H1 (cell line): ENCODE measurements around the gene PATE4. TPM values are rescaled to one million over a fixed set of nuclear protein-coding genes. Genes with fewer than 3 reads are reported as not detected.

Experiments
- CTCF ChIA-PET: fragments of 300-600 bp; sonication (Branson Sonifier 250); formaldehyde crosslinking; loops from one replicate; lab custom pipeline; 2021; ENCODE audit not compliant: partially characterized antibody; lab: Charles Lee
- POLR2A ChIA-PET: fragments of 300-600 bp; sonication (Branson Sonifier 250); formaldehyde crosslinking; loops from one replicate; lab custom pipeline; 2021; ENCODE audit warnings: inconsistent platforms; ENCODE audit not compliant: partially characterized antibody; lab: Charles Lee
- DNase-seq, 2 experiments: peaks; one replicate each; pipeline versions ENCODE4 v3.0.0 to v3.0.0-alpha.2; 2010 to 2022; ENCODE audit warnings: low spot score in 2 of 2, low read depth in 1 of 2, mixed read lengths in 1 of 2
- FAIRE-seq: peaks from 2 replicates; lab custom pipeline; 2011; peaks lifted over from hg19 to GRCh38; lab: Jason Lieb, UNC
- H2AFZ ChIP-seq: 2 replicates; pipeline ENCODE4 v1.8.1; 2012; ENCODE audit warnings: low read length, inconsistent platforms
- H2AK5ac ChIP-seq: 2 replicates; pipeline ENCODE4 v1.6.1; 2013; ENCODE audit warnings: low read depth, low read length
- H2BK120ac ChIP-seq: replicated peaks from 2 replicates; pipeline ENCODE3; 2013; ENCODE audit warnings: low read depth, low read length, inconsistent platforms
- H2BK12ac ChIP-seq: 2 replicates; pipeline ENCODE4 v1.6.1; 2013; ENCODE audit warnings: low read depth, low read length
- H2BK15ac ChIP-seq: 2 replicates; pipeline ENCODE4 v1.6.1; 2013; ENCODE audit warnings: low read length
- H2BK20ac ChIP-seq: 2 replicates; pipeline ENCODE4 v1.6.1; 2013; ENCODE audit warnings: low read length
- H2BK5ac ChIP-seq: 2 replicates; pipeline ENCODE4 v1.6.1; 2013; ENCODE audit warnings: low read depth, low read length
- H3K14ac ChIP-seq: 2 replicates; pipeline ENCODE4 v1.6.1; 2013; ENCODE audit warnings: inconsistent platforms; ENCODE audit not compliant: insufficient read length
- H3K18ac ChIP-seq: 2 replicates; pipeline ENCODE4 v1.6.1; 2013; ENCODE audit warnings: low read length; ENCODE audit errors: extremely low read depth
- H3K23ac ChIP-seq: 2 replicates; pipeline ENCODE4 v1.6.1; 2013; ENCODE audit warnings: inconsistent platforms; ENCODE audit not compliant: insufficient read length
- H3K23me2 ChIP-seq: 2 replicates; pipeline ENCODE4 v1.6.1; 2013; ENCODE audit warnings: low read depth, low read length
- H3K27ac ChIP-seq: 2 replicates; pipeline ENCODE4 v1.6.1; 2011; ENCODE audit warnings: low read depth, low read length, inconsistent platforms
- H3K27me3 ChIP-seq, 4 experiments: replicated peaks in 1 of 4; 1 replicate in 1 of 4; 2 replicates in 3 of 4; pipeline versions ENCODE4 v1.6.1 to v1.8.1; 2011 to 2013; ENCODE audit warnings: low read length in 3 of 4, mild to moderate bottlenecking in 3 of 4, inconsistent platforms in 2 of 4, mixed read lengths in 2 of 4, moderate library complexity in 1 of 4; ENCODE audit not compliant: control insufficient read depth in 3 of 4, insufficient read depth in 3 of 4; ENCODE audit errors: extremely low read depth in 1 of 4
- H3K36me3 ChIP-seq, 4 experiments: 2 replicates each; pipeline versions ENCODE4 v1.6.1 to v1.8.1; 2011 to 2013; ENCODE audit warnings: mild to moderate bottlenecking in 4 of 4, low read length in 3 of 4, moderate library complexity in 2 of 4, control low read depth in 1 of 4, inconsistent platforms in 1 of 4; ENCODE audit not compliant: insufficient read depth in 4 of 4, control insufficient read depth in 2 of 4
- H3K4ac ChIP-seq: replicated peaks from 2 replicates; pipeline ENCODE3; 2013; ENCODE audit warnings: low read length, low read depth, mixed read lengths, inconsistent platforms; ENCODE audit not compliant: insufficient read length
- H3K4me1 ChIP-seq, 4 experiments: replicated peaks in 1 of 4; 1 replicate in 1 of 4; 2 replicates in 3 of 4; pipeline versions ENCODE4 v1.6.1 to v1.8.1; 2011 to 2013; ENCODE audit warnings: low read length in 3 of 4, inconsistent platforms in 2 of 4, mixed read lengths in 1 of 4; ENCODE audit not compliant: insufficient read depth in 4 of 4, control insufficient read depth in 3 of 4
- H3K4me2 ChIP-seq, 2 experiments: 2 replicates each; pipeline versions ENCODE4 v1.6.1 to v1.8.1; 2011 to 2013; ENCODE audit warnings: low read depth in 2 of 2, low read length in 2 of 2, control low read depth in 1 of 2, inconsistent platforms in 1 of 2, mild to moderate bottlenecking in 1 of 2; ENCODE audit not compliant: insufficient read depth in 1 of 2
- H3K4me3 ChIP-seq, 4 experiments: fragments of 200-600, 300-600 bp in 1 of 4; sonication (generic), shearing (Covaris generic), sonication (Bioruptor Twin) in 1 of 4; 2 replicates each; pipeline versions ENCODE4 v1.5.1 to v1.8.1; 2011 to 2016; ENCODE audit warnings: low read length in 4 of 4, low read depth in 3 of 4, control low read depth in 2 of 4, inconsistent platforms in 2 of 4, mild to moderate bottlenecking in 2 of 4, mixed read lengths in 1 of 4, moderate library complexity in 1 of 4; ENCODE audit not compliant: insufficient read depth in 2 of 4; ENCODE audit errors: extremely low read depth in 1 of 4
- H3K56ac ChIP-seq: replicated peaks from 2 replicates; pipeline ENCODE3; 2013; ENCODE audit warnings: low read depth, mild to moderate bottlenecking, mixed read lengths, low read length, inconsistent platforms; ENCODE audit not compliant: insufficient read length
- H3K79me1 ChIP-seq: 2 replicates; pipeline ENCODE4 v1.6.1; 2013; ENCODE audit warnings: low read depth, low read length, control low read depth
- H3K79me2 ChIP-seq, 2 experiments: 2 replicates each; pipeline versions ENCODE4 v1.6.1 to v1.8.1; 2012 to 2013; ENCODE audit warnings: low read length in 2 of 2, mild to moderate bottlenecking in 2 of 2, inconsistent platforms in 1 of 2; ENCODE audit not compliant: insufficient read depth in 2 of 2, control insufficient read depth in 1 of 2
- H3K9ac ChIP-seq, 4 experiments: replicated peaks in 1 of 4; 1 replicate in 1 of 4; 2 replicates in 3 of 4; pipeline versions ENCODE4 v1.6.1 to v1.8.1; 2011 to 2013; ENCODE audit warnings: low read depth in 3 of 4, low read length in 3 of 4, control low read depth in 2 of 4, mild to moderate bottlenecking in 2 of 4, moderate library complexity in 2 of 4, inconsistent platforms in 1 of 4; ENCODE audit errors: extremely low read depth in 1 of 4
- H3K9me3 ChIP-seq, 2 experiments: 2 replicates each; pipeline versions ENCODE4 v1.6.1 to v1.8.1; 2012 to 2013; ENCODE audit warnings: mild to moderate bottlenecking in 2 of 2, moderate library complexity in 2 of 2, control low read depth in 1 of 2, inconsistent platforms in 1 of 2, low read depth in 1 of 2, low read length in 1 of 2, mixed read lengths in 1 of 2; ENCODE audit not compliant: insufficient read depth in 2 of 2
- H4K20me1 ChIP-seq, 2 experiments: replicated peaks in 1 of 2; 2 replicates each; pipeline versions ENCODE3 to v1.8.1; 2011 to 2013; ENCODE audit warnings: inconsistent platforms in 2 of 2, low read length in 2 of 2, mild to moderate bottlenecking in 1 of 2; ENCODE audit not compliant: insufficient read depth in 2 of 2, control insufficient read depth in 1 of 2
- H4K5ac ChIP-seq: 2 replicates; pipeline ENCODE4 v1.6.1; 2013; ENCODE audit warnings: low read length, low read depth, mixed read lengths, inconsistent platforms; ENCODE audit not compliant: insufficient read length
- H4K8ac ChIP-seq: 2 replicates; pipeline ENCODE4 v1.8.0; 2013; ENCODE audit warnings: mild to moderate bottlenecking, moderate library complexity, low read length, inconsistent platforms; ENCODE audit not compliant: insufficient read depth; ENCODE audit errors: extremely low read depth
- H4K91ac ChIP-seq: replicated peaks from 2 replicates; pipeline ENCODE3; 2013; ENCODE audit warnings: low read length, mixed read lengths, inconsistent platforms; ENCODE audit not compliant: insufficient read length
- BCL11A ChIP-seq, 2 experiments: IDR thresholded peaks; one replicate each; pipeline ENCODE4 v1.6.1; 2011; ENCODE audit warnings: low read depth in 2 of 2, low read length in 2 of 2, mild to moderate bottlenecking in 2 of 2
- EP300 ChIP-seq, 2 experiments: IDR thresholded peaks; 1 replicate in 1 of 2; 2 replicates in 1 of 2; pipeline ENCODE4 v1.6.1; 2011 to 2012; ENCODE audit warnings: low read depth in 2 of 2, low read length in 2 of 2, mild to moderate bottlenecking in 2 of 2, borderline replicate concordance in 1 of 2, inconsistent platforms in 1 of 2, moderate library complexity in 1 of 2
- HDAC6 ChIP-seq: IDR thresholded peaks from one replicate; pipeline ENCODE4 v1.7.1; 2012; ENCODE audit warnings: low read depth, mild to moderate bottlenecking, inconsistent platforms, low read length, moderate library complexity
- KDM5A ChIP-seq: fragments of 200-600 bp; IDR thresholded peaks from 2 replicates; pipeline ENCODE4 v1.7.1; 2012; ENCODE audit warnings: mild to moderate bottlenecking, low read length, inconsistent platforms, mixed read lengths
- MAFK ChIP-seq: IDR thresholded peaks from 2 replicates; pipeline ENCODE4 v1.6.1; 2012; ENCODE audit warnings: low read depth, mild to moderate bottlenecking, improper control_type of control experiment, low read length
- SIN3A ChIP-seq, 2 experiments: IDR thresholded peaks in 1 of 2; conservative IDR thresholded peaks in 1 of 2; 2 replicates each; pipeline ENCODE4 v1.6.1; 2011 to 2012; ENCODE audit warnings: low read length in 2 of 2, improper control_type of control experiment in 1 of 2, low read depth in 1 of 2, mild to moderate bottlenecking in 1 of 2
- TEAD4 ChIP-seq: IDR thresholded peaks from 2 replicates; pipeline ENCODE4 v1.6.1; 2012; ENCODE audit warnings: low read depth, low read length, inconsistent platforms, mixed read lengths
- polyA plus RNA-seq, 7 experiments: library from polyadenylated mRNA; depleted of rRNA in 3 of 7; stranded (reverse) in 5 of 7; unstranded in 2 of 7; fragments of >200 nt in 5 of 7; fragments of 200-250 nt in 2 of 7; gene quantifications; 1 replicate in 5 of 7; 2 replicates in 1 of 7; 4 replicates in 1 of 7; pipeline versions ENCODE4 v1.2.1 to v1.2.3, GENCODE V29; 2011 to 2013; ENCODE audit warnings: missing spikeins in 2 of 7, mixed read lengths in 2 of 7
- total RNA-seq: library from RNA; stranded (reverse); fragmentation: NEBNext Ultra II Directional; extraction: Animal tissue kit (Norgen Biotek cat#: 25700); gene quantifications from 2 replicates; pipeline ENCODE4 v1.2.1, GENCODE V29; 2021
- TF ChIP-seq, protein P1 (sequence below): IDR thresholded peaks from 2 replicates; pipeline ENCODE4 v1.6.1; 2011; ENCODE audit warnings: low read length, improper control_type of control experiment

The PATE4 gene
- total and polyA plus RNA-seq, 2 of the 8 experiments (the other 6 are each of a cell fraction or from before 2014, with no cell fraction given): not detected

- no peak overlapping the region for H3K56ac ChIP-seq
- H4K8ac ChIP-seq: no peak overlapping the region
- 0 out of 2 replicates have a peak, but pooled peaks cover 2% of the 10 kb centered on the region for H3K23me2 ChIP-seq
- H2BK15ac ChIP-seq: no peak overlapping the region
- H2AFZ ChIP-seq: no peak overlapping the region
- no peak overlapping the region for H3K27ac ChIP-seq
- ChIA-PET POLR2A (no interaction called here), CTCF (interaction anchor here (0.8 to 1.5 kb wide), 5 partner anchors 24 to 1109 kb away, joined by 3 read pairs; no protein-coding TSS in a partner anchor)
- DNase-seq (no peak), FAIRE-seq (no peak)
- H3K79me2 ChIP-seq: no peaks in the 10 kb centered on the region
- no peak overlapping the region for H3K9ac ChIP-seq
- no peak overlapping the region for H3K14ac ChIP-seq
- H3K4ac ChIP-seq: no peak overlapping the region
- TF ChIP-seq, protein P1, sequence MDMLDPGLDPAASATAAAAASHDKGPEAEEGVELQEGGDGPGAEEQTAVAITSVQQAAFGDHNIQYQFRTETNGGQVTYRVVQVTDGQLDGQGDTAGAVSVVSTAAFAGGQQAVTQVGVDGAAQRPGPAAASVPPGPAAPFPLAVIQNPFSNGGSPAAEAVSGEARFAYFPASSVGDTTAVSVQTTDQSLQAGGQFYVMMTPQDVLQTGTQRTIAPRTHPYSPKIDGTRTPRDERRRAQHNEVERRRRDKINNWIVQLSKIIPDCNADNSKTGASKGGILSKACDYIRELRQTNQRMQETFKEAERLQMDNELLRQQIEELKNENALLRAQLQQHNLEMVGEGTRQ: no peak
- TF ChIP-seq SIN3A (conservative IDR thresholded peaks at IDR 0.05 in 1 of 2, IDR thresholded peaks at IDR 0.05 in 1 of 2; ENCODE audit: low read depth in 1 of 2, low read length in 2 of 2) (no peak), KDM5A (no peak), EP300 (IDR thresholded peaks at IDR 0.05; ENCODE audit: borderline replicate concordance in 1 of 2, low read depth in 2 of 2, low read length in 2 of 2) (no peak), MAFK (no peak), TEAD4 (no peak), BCL11A (IDR thresholded peaks at IDR 0.05; ENCODE audit: low read depth in 2 of 2, low read length in 2 of 2) (no peak), HDAC6 (no peak)
- no peak overlapping the region for H2AK5ac ChIP-seq
- no peak overlapping the region for H2BK5ac ChIP-seq
- no peaks in the 10 kb centered on the region; a peak in 1 of 7 replicates for H3K4me1 ChIP-seq
- H4K20me1 ChIP-seq: no peaks in the 10 kb centered on the region
- H3K36me3 ChIP-seq: no peaks in the 10 kb centered on the region
- no peaks in the 10 kb centered on the region for H3K79me1 ChIP-seq
- no peak overlapping the region for H3K18ac ChIP-seq
- no peak overlapping the region for H4K5ac ChIP-seq
- H3K4me2 ChIP-seq: no peak overlapping the region
- no peak overlapping the region for H2BK120ac ChIP-seq
- H3K9me3 ChIP-seq: peaks cover 0 to under 1% of the 10 kb centered on the region in 2 experiments; a peak in 1 of 4 replicates
- H2BK12ac ChIP-seq: no peak overlapping the region
- H3K4me3 ChIP-seq: no peak overlapping the region
- H4K91ac ChIP-seq: no peak overlapping the region
- no peak overlapping the region for H2BK20ac ChIP-seq
- H3K23ac ChIP-seq: no peak overlapping the region
- H3K27me3 ChIP-seq: no peaks in the 10 kb centered on the region
Measured at GRCh38 chr11:125872138-125872491, 39.0 kb downstream of the PATE4 start.
